ENCODE measurements around the gene STX16. TPM values are rescaled to one million over a fixed set of nuclear protein-coding genes. Genes with fewer than 3 reads are reported as not detected.

The STX16 gene, protein sequence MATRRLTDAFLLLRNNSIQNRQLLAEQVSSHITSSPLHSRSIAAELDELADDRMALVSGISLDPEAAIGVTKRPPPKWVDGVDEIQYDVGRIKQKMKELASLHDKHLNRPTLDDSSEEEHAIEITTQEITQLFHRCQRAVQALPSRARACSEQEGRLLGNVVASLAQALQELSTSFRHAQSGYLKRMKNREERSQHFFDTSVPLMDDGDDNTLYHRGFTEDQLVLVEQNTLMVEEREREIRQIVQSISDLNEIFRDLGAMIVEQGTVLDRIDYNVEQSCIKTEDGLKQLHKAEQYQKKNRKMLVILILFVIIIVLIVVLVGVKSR
- 100 to 1,000 TPM in 1 of 2 donors, 10 to 100 TPM in 1; 91.6 to 114 TPM for total RNA-seq
- polyA plus RNA-seq (2013, experiment 1 of 2): 60.9 TPM
- 62.3 TPM for polyA plus RNA-seq (2013, experiment 2 of 2)
- long read RNA-seq, experiment 1, full-length matches to known transcripts: 2 of 17 reads
- long read RNA-seq, experiment 1, partial matches to known transcripts: 12 of 17 reads
- long read RNA-seq, experiment 1, other reads (novel, unspliced or antisense): 3 of 17 reads
- long read RNA-seq, experiment 2, full-length matches to known transcripts: 34 of 53 reads
- long read RNA-seq, experiment 2, partial matches to known transcripts: 10 of 53 reads
- long read RNA-seq, experiment 2, other reads (novel, unspliced or antisense): 9 of 53 reads
- long read RNA-seq, experiment 3, full-length matches to known transcripts: 25 of 51 reads
- long read RNA-seq, experiment 3, partial matches to known transcripts: 9 of 51 reads
- long read RNA-seq, experiment 3, other reads (novel, unspliced or antisense): 17 of 51 reads
- long read RNA-seq, experiment 4, partial matches to known transcripts: 0 of 3 reads
- long read RNA-seq, experiment 4, other reads (novel, unspliced or antisense): 3 of 3 reads

DNA sequence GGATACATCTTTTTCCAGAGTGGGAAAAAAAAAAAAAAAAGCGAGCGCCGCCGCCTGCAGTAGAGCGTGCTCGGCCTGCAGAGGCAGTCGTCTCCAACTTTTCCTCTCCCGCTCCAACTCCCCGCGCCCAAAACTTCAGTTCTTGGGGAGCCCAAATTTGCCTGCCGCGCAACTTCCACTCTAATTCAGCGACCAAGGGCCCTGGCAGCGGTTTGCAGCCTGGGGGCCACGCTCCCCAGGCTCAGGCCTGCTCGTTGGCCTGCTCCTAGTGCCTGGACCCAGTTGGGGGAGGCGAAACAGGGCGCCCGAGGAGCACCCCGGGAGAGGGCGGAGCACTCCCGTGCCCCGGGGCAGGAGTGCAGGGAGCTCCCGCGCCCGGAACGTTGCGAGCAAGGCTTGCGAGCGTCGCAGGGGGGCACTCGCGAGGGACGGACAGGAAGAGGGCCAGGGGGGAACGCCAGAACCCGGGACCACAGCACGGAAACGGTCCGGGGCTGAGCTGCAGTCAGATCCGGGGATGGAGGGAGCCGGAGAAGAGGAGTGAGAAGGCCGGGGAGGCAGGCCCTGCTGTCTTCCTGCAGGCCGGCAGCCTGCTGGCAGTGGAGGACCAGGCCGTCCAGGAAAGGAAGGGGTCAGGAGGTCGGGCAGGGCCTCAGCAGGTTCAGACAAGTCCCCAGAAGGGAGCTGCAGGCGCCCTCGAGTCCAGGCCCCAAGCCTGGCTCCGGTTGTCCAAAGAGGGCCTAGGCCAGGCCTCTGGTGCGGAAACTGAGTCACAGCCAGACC is at the start of gene STX16:
STX16 (plus strand) TSS at position 508 of the 783 bp plus-strand sequence. CDS start 724 bp downstream, outside the sequence.
- peak within 1 kb of the TSS; percentile 97 for H3K4me3 ChIP-seq (ENCODE audit: low read length)
- peaks cover 40% of the 10 kb centered on the region for H3K4me1 Mint-ChIP-seq
- no peaks in the 10 kb centered on the region for H3K9me3 ChIP-seq (ENCODE audit: control insufficient read depth, low read length)
- H3K27me3 ChIP-seq (ENCODE audit: control insufficient read depth, insufficient read depth, low read length, poor library complexity, severe bottlenecking): no peaks in the 10 kb centered on the region
- H3K27me3 Mint-ChIP-seq (ENCODE audit: insufficient read depth): peaks cover 15% of the 10 kb centered on the region
- H3K27ac ChIP-seq (ENCODE audit: low read depth, low read length): peak within 1 kb of the TSS; percentile 83
- H3K9ac ChIP-seq (ENCODE audit: extremely low read depth, low read length, poor library complexity, severe bottlenecking): peak within 1 kb of the TSS; percentile 82
- no peaks in the 10 kb centered on the region for H3K9me3 Mint-ChIP-seq
- peak; percentile 95 for DNase-seq
- H3K4me1 ChIP-seq (ENCODE audit: control insufficient read depth, insufficient read depth, low read length): peaks cover 7% of the 10 kb centered on the region
- peak within 1 kb of the TSS; percentile 99 for H3K27ac Mint-ChIP-seq
- TF ChIP-seq, protein P1, sequence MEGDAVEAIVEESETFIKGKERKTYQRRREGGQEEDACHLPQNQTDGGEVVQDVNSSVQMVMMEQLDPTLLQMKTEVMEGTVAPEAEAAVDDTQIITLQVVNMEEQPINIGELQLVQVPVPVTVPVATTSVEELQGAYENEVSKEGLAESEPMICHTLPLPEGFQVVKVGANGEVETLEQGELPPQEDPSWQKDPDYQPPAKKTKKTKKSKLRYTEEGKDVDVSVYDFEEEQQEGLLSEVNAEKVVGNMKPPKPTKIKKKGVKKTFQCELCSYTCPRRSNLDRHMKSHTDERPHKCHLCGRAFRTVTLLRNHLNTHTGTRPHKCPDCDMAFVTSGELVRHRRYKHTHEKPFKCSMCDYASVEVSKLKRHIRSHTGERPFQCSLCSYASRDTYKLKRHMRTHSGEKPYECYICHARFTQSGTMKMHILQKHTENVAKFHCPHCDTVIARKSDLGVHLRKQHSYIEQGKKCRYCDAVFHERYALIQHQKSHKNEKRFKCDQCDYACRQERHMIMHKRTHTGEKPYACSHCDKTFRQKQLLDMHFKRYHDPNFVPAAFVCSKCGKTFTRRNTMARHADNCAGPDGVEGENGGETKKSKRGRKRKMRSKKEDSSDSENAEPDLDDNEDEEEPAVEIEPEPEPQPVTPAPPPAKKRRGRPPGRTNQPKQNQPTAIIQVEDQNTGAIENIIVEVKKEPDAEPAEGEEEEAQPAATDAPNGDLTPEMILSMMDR (conservative IDR thresholded peaks at IDR 0.05): peak; percentile 84
- peak within 1 kb of the TSS; percentile 98 for H3K4me3 Mint-ChIP-seq
- H3K36me3 Mint-ChIP-seq (ENCODE audit: low read depth): no peaks in the 10 kb centered on the region
- no peaks in the 10 kb centered on the region for H3K36me3 ChIP-seq (ENCODE audit: control insufficient read depth, insufficient read depth, low read length)
- WGBS, 2 experiments (ENCODE audit: insufficient coverage in 1 of 2, insufficient read length in 1 of 2): 5 to 8% methylated on average over 16 to 49 of the region's 49 CpGs

- Mint-ChIP-seq H3K4me1 (peaks cover 8% of the 10 kb centered on the region), H3K36me3 (ENCODE audit: low read depth) (no peaks in the 10 kb centered on the region), H3K27ac (no peak overlapping the region), H3K27me3 (ENCODE audit: insufficient read depth) (no peaks in the 10 kb centered on the region), H3K4me3 (no peak overlapping the region), H3K9me3 (no peaks in the 10 kb centered on the region)
- Histone ChIP-seq H3K4me3 (ENCODE audit: low read length) (no peak overlapping the region), H3K27me3 (ENCODE audit: control insufficient read depth, insufficient read depth, low read length, poor library complexity, severe bottlenecking) (no peaks in the 10 kb centered on the region), H3K27ac (ENCODE audit: low read depth, low read length) (no peak overlapping the region), H3K9ac (ENCODE audit: extremely low read depth, low read length, poor library complexity, severe bottlenecking) (no peak overlapping the region), H3K9me3 (ENCODE audit: control insufficient read depth, low read length) (no peaks in the 10 kb centered on the region), H3K36me3 (ENCODE audit: control insufficient read depth, insufficient read depth, low read length) (no peaks in the 10 kb centered on the region), H3K4me1 (ENCODE audit: control insufficient read depth, insufficient read depth, low read length) (no peaks in the 10 kb centered on the region)
- TF ChIP-seq, protein P1 (conservative IDR thresholded peaks at IDR 0.05): no peak
- no peak for DNase-seq
- 91 to 97% methylated on average over 4 to 5 of the region's 5 CpGs for WGBS, 2 experiments (ENCODE audit: insufficient coverage in 1 of 2, insufficient read length in 1 of 2)
Measured at GRCh38 chr20:58602124-58602523, 49.0 kb upstream of the STX16 start.

GRCh38 chr20:58603721-58604120 is 47.4 kb upstream of the STX16 start:
- DNase-seq: no peak
- Histone ChIP-seq H3K9me3 (ENCODE audit: control insufficient read depth, low read length) (no peaks in the 10 kb centered on the region), H3K4me3 (ENCODE audit: low read length) (no peak overlapping the region), H3K27ac (ENCODE audit: low read depth, low read length) (peak overlapping the region; percentile 16), H3K36me3 (ENCODE audit: control insufficient read depth, insufficient read depth, low read length) (no peaks in the 10 kb centered on the region), H3K4me1 (ENCODE audit: control insufficient read depth, insufficient read depth, low read length) (no peaks in the 10 kb centered on the region), H3K27me3 (ENCODE audit: control insufficient read depth, insufficient read depth, low read length, poor library complexity, severe bottlenecking) (no peaks in the 10 kb centered on the region), H3K9ac (ENCODE audit: extremely low read depth, low read length, poor library complexity, severe bottlenecking) (no peak overlapping the region)
- no peaks in the 10 kb centered on the region for H3K4me1 Mint-ChIP-seq
- H3K27me3 Mint-ChIP-seq (ENCODE audit: insufficient read depth): no peaks in the 10 kb centered on the region
- H3K4me3 Mint-ChIP-seq: no peak overlapping the region
- no peaks in the 10 kb centered on the region for H3K9me3 Mint-ChIP-seq
- H3K36me3 Mint-ChIP-seq (ENCODE audit: low read depth): no peaks in the 10 kb centered on the region
- no peak overlapping the region for H3K27ac Mint-ChIP-seq
- WGBS, 2 experiments (ENCODE audit: insufficient coverage in 1 of 2, insufficient read length in 1 of 2): 92 to 96% methylated on average over 2 of the region's 2 CpGs
- TF ChIP-seq, protein P1 (conservative IDR thresholded peaks at IDR 0.05): no peak
